ACC112 (cell line): ENCODE measurements around the gene ANTKMT.

Experiments
- H2AFZ ChIP-seq: fragments of 200-600 bp; sonication (generic); one replicate; pipeline ENCODE4 v1.6.0; 2017; ENCODE audit warnings: antibody characterized with exemption, low read length; ENCODE audit not compliant: unreplicated experiment
- H3K27ac ChIP-seq: fragments of 200-600 bp; sonication (generic); 2 replicates; pipeline ENCODE4 v1.5.1; 2014; ENCODE audit warnings: low read depth, mild to moderate bottlenecking, antibody characterized with exemption, low read length, moderate library complexity
- H3K27me3 ChIP-seq: fragments of 200-600 bp; sonication (generic); 2 replicates; pipeline ENCODE4 v1.6.1; 2014; ENCODE audit warnings: mild to moderate bottlenecking, antibody characterized with exemption, low read length, moderate library complexity, mixed read lengths; ENCODE audit not compliant: insufficient read depth
- H3K36me3 ChIP-seq: fragments of 200-600 bp; sonication (generic); 2 replicates; pipeline ENCODE4 v1.6.1; 2016; ENCODE audit warnings: mild to moderate bottlenecking, antibody characterized with exemption, low read length, moderate library complexity, mixed read lengths; ENCODE audit not compliant: insufficient read depth
- H3K4me1 ChIP-seq: fragments of 200-600 bp; sonication (generic); one replicate; pipeline ENCODE4 v1.6.1; 2016; ENCODE audit warnings: low read length, mixed read lengths; ENCODE audit not compliant: insufficient read depth, unreplicated experiment, control insufficient read depth
- H3K4me3 ChIP-seq: fragments of 200-600 bp; sonication (generic); 2 replicates; pipeline ENCODE4 v1.5.1; 2014; ENCODE audit warnings: mild to moderate bottlenecking, low read depth, low read length
- H3K79me2 ChIP-seq: fragments of 200-600 bp; sonication (generic); one replicate; pipeline ENCODE4 v1.6.0; 2016; ENCODE audit warnings: low read length; ENCODE audit not compliant: control insufficient read depth, unreplicated experiment, insufficient read depth

Gene ANTKMT

DNA sequence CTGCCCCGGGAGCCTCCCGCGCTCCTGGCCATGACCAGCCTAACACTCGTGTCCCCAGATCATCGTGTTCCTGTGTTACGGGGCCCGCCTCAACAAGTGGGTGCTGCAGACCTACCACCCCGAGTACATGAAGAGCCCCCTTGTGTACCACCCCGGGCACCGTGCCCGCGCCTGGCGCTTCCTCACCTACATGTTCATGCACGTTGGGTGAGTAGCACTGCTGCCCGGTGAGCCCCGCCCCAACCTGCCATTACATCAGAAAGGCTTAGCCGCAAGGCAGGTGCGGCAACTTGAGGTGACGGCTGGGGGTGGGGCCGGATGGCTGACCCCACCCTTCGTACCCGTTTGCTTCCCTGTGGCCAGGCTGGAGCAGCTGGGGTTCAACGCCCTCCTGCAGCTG, 44.0 kb upstream of the ANTKMT start:
- peaks cover 8% of the 10 kb centered on the region for H3K4me1 ChIP-seq
- peaks cover 10% of the 10 kb centered on the region; the same call in 1 of the 2 replicates for H3K36me3 ChIP-seq
- H2AFZ ChIP-seq, result no peak overlapping the region
- no peaks in the 10 kb centered on the region for H3K27me3 ChIP-seq
- no peak overlapping the region for H3K4me3 ChIP-seq
- H3K79me2 ChIP-seq, result peaks cover 16% of the 10 kb centered on the region
- no peak overlapping the region for H3K27ac ChIP-seq

DNA sequence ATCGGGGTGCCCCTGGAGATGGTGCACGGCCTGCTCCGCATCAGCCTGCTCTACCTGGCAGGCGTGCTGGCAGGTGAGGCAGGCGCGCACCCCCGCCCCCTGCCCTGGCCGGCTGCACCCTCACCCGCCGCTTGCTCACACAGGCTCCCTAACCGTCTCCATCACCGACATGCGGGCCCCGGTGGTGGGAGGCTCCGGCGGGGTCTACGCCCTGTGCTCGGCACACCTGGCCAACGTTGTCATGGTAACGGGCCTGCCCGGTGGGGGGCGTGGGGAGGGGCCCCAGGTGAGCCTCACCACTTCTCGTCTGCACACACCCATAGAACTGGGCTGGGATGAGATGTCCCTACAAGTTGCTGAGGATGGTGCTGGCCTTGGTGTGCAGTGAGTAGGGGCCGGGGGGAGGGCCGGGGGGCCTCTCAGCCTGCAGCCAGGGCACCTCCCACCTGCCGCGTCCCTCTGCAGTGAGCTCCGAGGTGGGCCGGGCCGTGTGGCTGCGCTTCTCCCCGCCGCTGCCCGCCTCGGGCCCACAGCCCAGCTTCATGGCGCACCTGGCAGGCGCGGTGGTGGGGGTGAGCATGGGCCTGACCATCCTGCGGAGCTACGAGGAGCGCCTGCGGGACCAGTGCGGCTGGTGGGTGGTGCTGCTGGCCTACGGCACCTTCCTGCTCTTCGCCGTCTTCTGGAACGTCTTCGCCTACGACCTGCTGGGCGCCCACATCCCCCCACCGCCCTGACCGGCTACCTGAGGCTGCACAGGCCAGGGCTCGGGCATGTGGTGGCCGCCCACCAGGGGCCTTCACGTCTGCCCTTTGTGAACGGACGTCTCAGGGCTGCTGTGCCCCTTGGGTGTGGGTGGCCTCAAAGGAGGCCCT, 43.4 kb upstream of the ANTKMT start:
- no peak overlapping the region for H3K27ac ChIP-seq
- H3K4me1 ChIP-seq, result peaks cover 14% of the 10 kb centered on the region
- peaks cover 9% of the 10 kb centered on the region; the same call in 1 of the 2 replicates for H3K36me3 ChIP-seq
- H2AFZ ChIP-seq, result no peak overlapping the region
- H3K4me3 ChIP-seq, result no peak overlapping the region
- H3K27me3 ChIP-seq, result no peaks in the 10 kb centered on the region
- H3K79me2 ChIP-seq, result peaks cover 22% of the 10 kb centered on the region

DNA sequence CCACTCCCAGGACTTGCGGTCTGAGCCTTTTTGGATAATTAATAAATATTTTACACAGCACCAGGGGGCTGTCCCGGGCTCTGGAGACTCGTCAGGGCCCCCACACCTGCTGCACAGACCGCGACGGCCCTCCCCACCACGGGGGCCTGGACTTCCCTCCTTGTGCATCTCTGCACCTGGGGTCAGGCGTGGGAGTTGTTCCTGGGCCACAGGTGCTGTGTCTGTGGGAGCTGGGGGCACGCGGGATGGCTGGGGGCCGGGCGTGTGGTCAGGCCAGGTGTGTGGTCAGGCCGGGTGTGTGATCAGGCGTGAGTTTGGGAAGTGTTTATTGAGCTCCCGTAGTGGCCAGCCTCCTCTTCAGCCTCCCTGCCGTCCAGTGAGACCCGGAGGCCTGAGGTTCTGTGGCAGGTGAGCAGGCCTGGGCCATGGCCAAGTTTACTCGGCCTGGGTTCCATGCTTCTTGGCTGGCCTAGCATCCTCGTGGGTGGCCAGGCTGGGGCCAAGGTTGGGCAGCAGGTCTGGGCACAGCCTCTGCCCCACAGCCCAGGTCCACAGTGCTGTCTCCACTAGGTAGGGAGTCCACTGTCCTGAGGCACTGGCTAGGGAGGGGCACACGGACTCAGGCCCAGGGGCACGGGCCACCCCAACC, 42.6 kb upstream of the ANTKMT start:
- Histone ChIP-seq H3K79me2 (peaks cover 30% of the 10 kb centered on the region), H3K4me1 (peaks cover 20% of the 10 kb centered on the region), H2AFZ (no peak overlapping the region), H3K36me3 (peaks cover 16% of the 10 kb centered on the region; the same call in 1 of the 2 replicates), H3K27ac (no peak overlapping the region), H3K27me3 (no peaks in the 10 kb centered on the region), H3K4me3 (no peak overlapping the region)

DNA sequence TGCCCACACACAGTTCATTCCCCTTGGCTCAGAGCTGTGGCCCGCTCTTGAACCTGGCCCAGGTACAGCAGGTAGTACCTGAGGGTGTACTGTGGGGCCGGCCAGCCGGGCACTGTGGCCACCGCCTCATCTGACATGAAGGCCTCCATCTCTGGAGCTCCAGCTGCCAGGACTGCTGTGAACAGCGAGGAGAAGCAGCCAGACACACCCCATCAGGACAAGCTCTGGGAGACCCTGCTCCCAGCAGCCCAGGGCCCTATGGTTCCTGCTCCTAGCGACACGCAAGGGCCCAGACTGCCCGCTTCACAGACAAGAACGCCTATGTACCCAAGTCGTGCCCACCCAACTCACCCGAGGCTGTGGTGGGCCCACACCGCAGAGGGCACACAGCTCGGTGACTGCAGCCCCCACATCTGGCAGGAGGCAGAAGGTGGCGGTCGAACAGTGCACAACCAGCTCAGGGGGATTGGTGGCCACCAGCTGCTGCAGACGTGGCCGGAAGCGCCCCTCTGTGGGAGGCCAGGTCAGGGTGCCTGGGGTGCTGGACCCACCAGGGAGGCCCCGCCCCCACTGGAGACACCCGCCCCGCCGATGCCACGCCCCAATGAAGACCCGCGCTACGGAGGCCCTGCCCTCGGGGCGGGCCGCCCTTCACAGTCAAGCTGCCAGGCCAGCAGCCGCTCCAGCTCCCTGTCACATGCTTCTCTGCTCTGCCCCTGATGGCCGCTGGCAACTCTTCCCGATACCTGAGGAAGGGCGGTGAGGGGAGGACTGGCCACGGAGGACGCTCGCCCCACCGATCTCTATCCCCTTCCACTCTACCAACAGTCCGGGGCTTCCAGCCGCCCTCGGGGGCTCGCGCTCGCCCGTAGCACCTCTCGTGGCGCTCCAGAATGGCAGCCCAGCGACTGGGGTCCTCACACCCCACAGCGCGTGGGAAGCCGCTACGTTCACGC, 41.8 kb upstream of the ANTKMT start:
- H3K27me3 ChIP-seq, result no peaks in the 10 kb centered on the region
- peak overlapping the region; percentile 31; the same call in 1 of the 2 replicates for H3K27ac ChIP-seq
- peak overlapping the region; percentile 83 for H3K4me3 ChIP-seq
- H3K79me2 ChIP-seq, result peaks cover 38% of the 10 kb centered on the region
- H3K36me3 ChIP-seq, result peaks cover 16% of the 10 kb centered on the region; the same call in 1 of the 2 replicates
- H2AFZ ChIP-seq, result peak overlapping the region; percentile 87
- H3K4me1 ChIP-seq, result peaks cover 24% of the 10 kb centered on the region

DNA sequence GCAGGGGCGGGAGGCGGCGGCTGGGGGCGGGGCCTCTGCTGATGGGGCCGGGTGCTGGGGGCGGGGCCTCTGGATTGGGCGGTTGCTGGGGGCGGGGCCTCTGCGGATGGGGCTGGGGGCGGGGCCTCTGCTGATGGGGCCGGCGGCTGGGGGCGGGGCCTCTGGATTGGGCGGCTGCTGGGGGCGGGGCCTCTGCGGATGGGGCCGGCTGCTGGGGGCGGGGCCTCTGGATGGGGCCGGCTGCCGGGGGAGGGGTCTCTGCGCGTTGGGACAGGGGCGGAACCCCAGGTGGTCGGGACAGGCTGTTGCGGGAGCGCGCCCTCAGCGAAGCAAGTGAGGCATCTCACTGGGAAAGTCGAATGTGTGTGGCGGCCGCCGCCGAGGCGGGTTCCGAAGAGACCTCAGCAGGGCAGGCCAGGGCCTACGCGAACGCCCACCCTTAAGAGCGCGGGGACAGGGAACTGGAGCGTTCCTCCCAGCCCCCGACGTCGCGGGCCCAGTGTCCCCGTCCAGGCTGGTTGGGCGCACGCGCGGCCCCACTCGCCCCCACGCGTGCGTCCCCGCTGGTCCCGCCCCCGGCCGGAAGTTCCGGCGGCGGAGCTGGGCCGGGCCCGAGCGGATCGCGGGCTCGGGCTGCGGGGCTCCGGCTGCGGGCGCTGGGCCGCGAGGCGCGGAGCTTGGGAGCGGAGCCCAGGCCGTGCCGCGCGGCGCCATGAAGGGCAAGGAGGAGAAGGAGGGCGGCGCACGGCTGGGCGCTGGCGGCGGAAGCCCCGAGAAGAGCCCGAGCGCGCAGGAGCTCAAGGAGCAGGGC, 40.9 kb upstream of the ANTKMT start, which contains the start of gene STUB1:
STUB1 (plus strand) TSS at position 597 of the 811 bp plus-strand sequence; CDS start at position 713, 116 bp downstream.
- H3K36me3 ChIP-seq, result peaks cover 17% of the 10 kb centered on the region; the same call in 1 of the 2 replicates
- peak within 1 kb of the TSS; percentile 76 for H3K27ac ChIP-seq
- H3K27me3 ChIP-seq, result no peaks in the 10 kb centered on the region
- H3K4me1 ChIP-seq, result peaks cover 24% of the 10 kb centered on the region
- peak within 1 kb of the TSS; percentile 87 for H2AFZ ChIP-seq
- peak within 1 kb of the TSS; percentile 92 for H3K4me3 ChIP-seq
- H3K79me2 ChIP-seq, result peaks cover 38% of the 10 kb centered on the region

DNA sequence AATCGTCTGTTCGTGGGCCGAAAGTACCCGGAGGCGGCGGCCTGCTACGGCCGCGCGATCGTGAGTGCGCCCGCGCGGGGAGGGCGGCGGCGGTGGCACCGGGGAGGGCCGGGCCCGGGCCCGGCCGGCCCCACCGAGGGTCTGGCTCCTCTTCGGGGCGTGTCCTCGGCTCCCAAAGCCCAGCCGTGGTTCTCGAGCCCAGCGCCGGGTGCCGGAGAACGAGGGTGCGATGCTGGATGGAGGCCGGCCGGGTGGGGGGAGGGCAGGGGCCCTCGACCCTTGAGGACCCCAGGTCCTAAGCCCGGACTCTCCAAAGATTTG, 40.4 kb upstream of the ANTKMT start:
- Histone ChIP-seq H3K36me3 (peaks cover 23% of the 10 kb centered on the region; the same call in 1 of the 2 replicates), H3K27ac (peak overlapping the region; percentile 76), H2AFZ (peak overlapping the region; percentile 29), H3K79me2 (peaks cover 41% of the 10 kb centered on the region), H3K27me3 (no peaks in the 10 kb centered on the region), H3K4me3 (peak overlapping the region; percentile 92), H3K4me1 (peaks cover 24% of the 10 kb centered on the region)

DNA sequence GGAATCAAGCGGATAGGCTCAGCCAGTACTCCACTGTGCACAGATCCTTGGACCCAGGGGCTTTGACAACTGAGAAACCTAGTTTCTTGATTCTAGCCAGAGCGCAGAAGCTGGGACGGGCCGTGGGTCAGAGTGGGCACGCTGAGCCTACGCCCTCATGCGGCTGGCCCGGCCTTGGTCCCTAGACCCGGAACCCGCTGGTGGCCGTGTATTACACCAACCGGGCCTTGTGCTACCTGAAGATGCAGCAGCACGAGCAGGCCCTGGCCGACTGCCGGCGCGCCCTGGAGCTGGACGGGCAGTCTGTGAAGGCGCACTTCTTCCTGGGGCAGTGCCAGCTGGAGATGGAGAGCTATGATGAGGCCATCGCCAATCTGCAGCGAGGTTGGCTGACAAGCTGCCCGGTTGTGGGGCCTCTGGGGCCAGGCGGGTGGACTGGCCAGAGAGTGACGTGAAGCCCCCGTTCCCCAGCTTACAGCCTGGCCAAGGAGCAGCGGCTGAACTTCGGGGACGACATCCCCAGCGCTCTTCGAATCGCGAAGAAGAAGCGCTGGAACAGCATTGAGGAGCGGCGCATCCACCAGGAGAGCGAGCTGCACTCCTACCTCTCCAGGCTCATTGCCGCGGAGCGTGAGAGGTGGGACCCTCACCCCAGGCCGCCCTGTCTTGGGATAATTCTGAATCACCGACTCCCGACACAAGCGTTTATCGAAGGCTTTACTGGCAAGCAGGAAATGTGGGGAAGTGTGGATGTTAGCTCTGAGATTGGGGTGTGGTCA, 39.8 kb upstream of the ANTKMT start:
- peak overlapping the region; percentile 92 for H3K4me3 ChIP-seq
- peaks cover 24% of the 10 kb centered on the region for H3K4me1 ChIP-seq
- peak overlapping the region; percentile 76 for H3K27ac ChIP-seq
- H3K27me3 ChIP-seq, result no peaks in the 10 kb centered on the region
- peaks cover 25% of the 10 kb centered on the region; the same call in 1 of the 2 replicates for H3K36me3 ChIP-seq
- H2AFZ ChIP-seq, result peak overlapping the region; percentile 29
- H3K79me2 ChIP-seq, result peaks cover 42% of the 10 kb centered on the region

DNA sequence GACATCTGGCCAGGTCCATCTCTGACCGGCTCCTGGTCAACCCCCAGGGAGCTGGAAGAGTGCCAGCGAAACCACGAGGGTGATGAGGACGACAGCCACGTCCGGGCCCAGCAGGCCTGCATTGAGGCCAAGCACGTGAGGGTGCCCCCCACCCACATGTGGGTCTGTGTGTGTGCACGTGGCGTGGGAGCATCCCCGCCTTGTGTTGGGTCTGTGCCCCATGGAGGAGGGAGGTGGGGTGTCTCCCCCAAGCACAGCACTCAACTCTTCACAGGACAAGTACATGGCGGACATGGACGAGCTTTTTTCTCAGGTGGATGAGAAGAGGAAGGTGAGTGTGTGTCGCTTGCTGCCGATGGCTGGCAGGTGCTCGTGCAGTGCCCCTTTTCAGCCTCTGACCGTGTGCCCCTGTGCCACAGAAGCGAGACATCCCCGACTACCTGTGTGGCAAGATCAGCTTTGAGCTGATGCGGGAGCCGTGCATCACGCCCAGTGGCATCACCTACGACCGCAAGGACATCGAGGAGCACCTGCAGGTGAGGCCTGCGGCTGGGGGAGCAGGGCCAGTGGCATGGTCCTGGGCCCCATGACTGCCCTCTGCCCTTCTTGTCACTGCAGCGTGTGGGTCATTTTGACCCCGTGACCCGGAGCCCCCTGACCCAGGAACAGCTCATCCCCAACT, 39.1 kb upstream of the ANTKMT start:
- H3K27me3 ChIP-seq, result no peaks in the 10 kb centered on the region
- peak overlapping the region; percentile 92 for H3K4me3 ChIP-seq
- H3K36me3 ChIP-seq, result peaks cover 25% of the 10 kb centered on the region; the same call in 1 of the 2 replicates
- H2AFZ ChIP-seq, result no peak overlapping the region
- H3K27ac ChIP-seq, result no peak overlapping the region
- peaks cover 24% of the 10 kb centered on the region for H3K4me1 ChIP-seq
- H3K79me2 ChIP-seq, result peaks cover 42% of the 10 kb centered on the region
